RCC 7860 (cell line): Measurements from ENCODE around the gene WASF2.
A peak's percentile ranks its signal among the peaks of the same experiment; 100 is the strongest.
"Not testable (repeated sequence)": the region's sequence is repeated elsewhere in the genome, so short reads cannot be mapped to it uniquely, and the experiment has no call there.

ENCODE experiments used
- DNase-seq: peaks from one replicate; pipeline ENCODE4 v3.0.0-alpha.2; 2015; ENCODE audit warnings: low spot score
- FAIRE-seq: peaks from 2 replicates; lab custom pipeline; 2012; peaks lifted over from hg19 to GRCh38; lab: Jason Lieb, UNC

WASF2 gene

DNA sequence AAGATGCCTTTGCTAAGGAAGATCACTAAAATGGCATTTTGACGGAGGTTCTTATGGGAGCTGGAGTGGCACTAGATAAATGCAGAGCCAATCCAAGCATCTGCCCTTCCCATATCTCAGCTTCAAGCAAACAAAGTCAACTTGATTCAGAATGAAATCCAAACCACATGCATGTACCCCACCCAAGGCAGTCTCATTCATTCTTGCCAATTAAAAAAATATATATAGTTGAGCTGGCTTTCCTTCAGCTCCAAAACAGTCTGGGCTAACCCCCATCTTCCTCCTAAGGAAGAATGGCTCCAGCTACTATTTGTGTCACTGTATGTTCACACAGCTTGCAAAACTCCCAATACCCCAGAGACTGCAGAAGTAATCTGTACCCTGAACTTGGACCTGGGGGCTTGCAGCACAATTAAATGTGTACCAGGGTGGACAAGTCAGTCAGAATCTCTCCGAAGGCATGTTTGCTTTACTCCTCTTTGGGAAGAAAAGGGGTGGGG, 62.1 kb downstream of the WASF2 start:
- DNase-seq (no peak), FAIRE-seq (no peak)

DNA sequence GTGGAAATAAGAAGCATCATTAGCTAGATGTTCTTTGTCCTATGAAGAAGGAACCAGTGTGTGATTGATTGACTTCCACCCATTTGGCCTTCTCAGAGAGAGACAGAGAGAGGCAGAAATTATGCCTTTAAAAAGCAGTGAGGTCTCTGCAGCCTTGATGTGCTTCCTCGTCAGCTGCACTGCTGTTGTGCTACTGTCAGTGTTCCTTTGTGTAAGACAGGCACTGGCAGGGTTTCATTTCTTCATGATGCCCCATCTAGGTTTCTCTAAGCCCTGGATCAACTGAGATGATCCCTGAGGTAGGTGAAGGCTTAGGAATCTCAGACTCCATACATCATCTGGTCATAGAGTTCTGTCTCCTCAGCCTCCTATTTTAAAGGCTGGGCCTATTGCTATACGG, 62.6 kb downstream of the WASF2 start:
- FAIRE-seq (no peak), DNase-seq (no peak)

GRCh38 chr1:27423709-27424108, 66.3 kb downstream of the WASF2 start:
- DNase-seq (no peak), FAIRE-seq (no peak)

DNA sequence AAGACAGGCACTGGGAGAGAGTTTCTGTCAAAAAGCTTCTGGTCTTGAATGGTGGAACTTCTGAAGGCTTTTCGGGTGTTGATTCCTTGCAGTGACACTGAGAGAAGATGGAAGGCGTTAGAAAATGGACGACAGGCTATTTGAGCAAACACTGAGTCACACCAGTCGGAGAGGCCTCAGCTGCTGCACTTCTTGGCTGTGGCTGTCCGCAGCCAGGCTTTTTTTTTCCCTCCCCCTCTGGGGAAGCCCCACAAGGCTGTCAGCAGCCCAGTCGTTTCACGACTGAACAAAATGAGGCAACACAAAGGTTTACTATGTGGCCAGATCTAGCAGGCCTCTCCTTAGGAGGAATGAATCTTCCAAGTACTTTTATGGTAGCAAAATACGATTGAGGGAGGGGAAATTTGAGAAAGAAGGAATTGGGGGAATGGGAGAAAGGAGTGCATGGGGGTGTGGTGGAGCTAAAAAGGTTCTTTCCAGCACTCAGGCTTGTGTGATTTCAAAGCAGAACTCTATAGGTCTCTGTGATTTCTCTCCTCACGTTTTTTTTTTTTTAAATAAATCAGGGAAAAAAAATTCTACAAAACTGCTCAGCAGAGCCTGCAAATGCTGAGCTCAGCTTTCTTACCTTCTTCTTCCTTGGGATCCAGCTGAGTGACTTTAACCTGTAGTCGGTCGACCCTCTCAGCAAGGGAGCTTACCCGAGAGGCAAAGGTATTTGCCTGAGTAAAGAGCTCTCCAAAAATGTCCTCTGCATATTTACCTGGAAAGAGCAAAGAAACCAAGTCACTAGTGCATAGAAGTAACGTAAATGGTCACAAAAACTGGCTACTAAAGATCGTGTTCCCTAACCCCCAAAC, 71.4 kb downstream of the WASF2 start:
- peak; percentile 86 for DNase-seq
- FAIRE-seq, result peak; percentile 91

DNA sequence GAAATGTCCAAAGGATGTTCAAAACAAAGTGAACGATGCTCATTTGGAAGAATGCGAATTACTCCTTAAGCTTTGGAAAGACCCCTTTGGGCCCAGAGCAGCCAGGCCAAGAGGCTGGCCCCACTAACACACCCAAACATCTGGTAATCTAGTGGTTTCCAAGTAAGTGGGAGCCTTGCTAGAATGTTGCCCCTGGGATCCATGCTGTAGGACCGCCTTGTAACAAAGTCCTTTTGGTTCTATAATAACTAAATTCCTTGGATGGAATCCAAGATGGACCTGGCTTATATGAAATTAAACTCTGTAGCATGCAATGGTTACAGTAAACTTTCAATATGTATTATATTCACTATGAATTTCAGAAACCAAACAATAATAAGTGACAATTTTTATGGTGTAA, 72.3 kb downstream of the WASF2 start:
- DNase-seq, result no peak
- FAIRE-seq, result no peak

DNA sequence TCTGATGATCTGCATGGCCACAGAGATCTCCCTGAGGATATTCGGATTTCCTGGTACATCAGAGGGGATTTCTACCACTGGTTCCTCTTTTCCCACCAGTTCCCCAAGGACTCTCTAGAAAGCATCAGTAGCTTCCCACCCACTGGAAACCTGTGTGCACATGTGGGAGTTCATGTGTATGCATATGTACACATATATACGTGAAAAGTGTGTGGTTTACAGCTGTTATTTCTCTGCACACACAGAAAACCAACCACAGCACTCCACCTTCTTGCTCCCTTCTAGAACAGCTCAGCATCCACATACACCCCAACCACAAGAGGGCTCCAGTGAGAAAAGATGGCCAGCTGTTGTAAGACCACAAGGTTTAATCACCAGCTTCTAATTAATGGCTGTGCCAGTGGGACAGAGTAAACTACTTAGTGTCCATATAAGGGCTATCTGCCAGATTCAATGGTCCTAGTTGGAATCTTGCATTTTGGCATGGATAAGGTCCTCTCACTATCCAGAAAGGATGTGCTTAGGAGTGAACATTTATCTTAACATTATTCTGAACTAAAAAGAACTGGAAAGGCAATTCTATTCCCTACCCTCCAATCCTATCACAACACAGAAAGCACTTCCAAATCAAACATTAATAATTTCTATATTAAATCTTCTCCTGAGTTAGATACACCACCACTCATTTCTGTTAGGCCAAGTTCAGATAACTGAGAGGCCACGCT, 73.4 kb downstream of the WASF2 start:
- FAIRE-seq, result no peak
- peak; percentile 32 for DNase-seq

- DNase-seq, result no peak
- no peak for FAIRE-seq
These were observed 75.9 kb downstream of the WASF2 start for GRCh38 chr1:27414091-27414490.

DNA sequence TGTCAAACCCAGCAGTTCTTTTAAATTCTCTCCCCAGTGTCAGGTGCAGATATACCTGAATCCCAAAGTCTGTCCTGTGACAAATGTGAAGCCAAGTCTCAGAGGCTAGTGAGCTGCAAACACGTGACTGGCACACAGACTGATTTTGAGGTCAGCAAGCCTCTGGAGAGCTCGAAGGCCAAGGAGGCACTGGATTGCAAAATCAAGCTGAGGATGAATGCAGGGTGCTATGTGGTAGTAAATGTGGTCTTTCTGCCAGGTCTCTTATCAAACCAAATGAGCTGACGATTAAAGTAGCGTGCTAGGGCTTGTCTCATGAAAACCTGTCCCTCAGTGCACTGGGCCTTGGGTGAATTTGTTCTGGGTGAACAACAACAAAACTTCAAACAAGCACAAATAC, 77.0 kb downstream of the WASF2 start:
- FAIRE-seq (no peak), DNase-seq (no peak)

- FAIRE-seq (no peak), DNase-seq (no peak)
These were observed 77.5 kb downstream of the WASF2 start for GRCh38 chr1:27412502-27412901.

DNA sequence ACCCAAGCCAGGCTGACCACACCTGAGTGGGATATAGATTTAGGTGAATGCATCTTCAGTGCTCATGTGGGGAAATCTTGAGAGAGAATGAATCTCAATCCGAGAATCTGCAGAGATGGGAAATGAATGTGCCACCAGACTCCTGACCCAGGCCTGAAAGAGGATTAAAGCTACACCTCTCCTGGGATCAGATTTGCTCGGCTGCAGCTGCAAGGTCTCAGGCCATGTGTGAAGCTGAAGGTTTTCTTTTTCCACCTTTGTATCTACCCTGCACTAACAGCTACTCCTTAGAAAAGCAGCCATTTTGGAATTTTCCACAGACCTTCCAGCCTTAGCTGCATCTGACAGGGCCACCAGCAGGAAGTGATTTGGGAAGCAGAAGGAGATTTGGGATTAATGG, 79.3 kb downstream of the WASF2 start:
- FAIRE-seq (no peak), DNase-seq (no peak)

DNA sequence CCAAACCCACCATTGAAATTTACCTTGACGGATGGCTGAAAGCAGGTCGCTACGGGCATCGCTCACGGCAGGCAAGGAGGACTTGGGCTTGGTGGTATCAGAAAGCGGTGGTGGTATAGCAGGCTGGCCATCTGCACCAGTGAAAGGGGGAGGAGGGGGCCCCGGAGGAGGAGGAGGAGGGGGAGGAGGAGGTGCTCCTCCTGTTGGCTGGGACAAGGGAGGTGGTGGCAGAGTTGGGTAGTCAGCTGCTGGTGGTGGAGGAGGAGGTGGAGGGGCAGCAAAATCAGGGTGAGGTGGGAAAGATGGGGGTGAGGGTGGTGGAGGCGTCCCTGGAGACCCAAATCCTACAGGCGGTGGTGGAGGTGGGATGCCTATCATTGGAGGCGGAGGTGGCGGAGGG, 80.3 kb downstream of the WASF2 start:
- DNase-seq (no peak), FAIRE-seq (no peak)

- no peak for FAIRE-seq
- no peak for DNase-seq
These were observed 81.8 kb downstream of the WASF2 start for GRCh38 chr1:27408151-27408550.

GRCh38 chr1:27406791-27407190, 83.2 kb downstream of the WASF2 start:
- not testable (repeated sequence) for FAIRE-seq

DNA sequence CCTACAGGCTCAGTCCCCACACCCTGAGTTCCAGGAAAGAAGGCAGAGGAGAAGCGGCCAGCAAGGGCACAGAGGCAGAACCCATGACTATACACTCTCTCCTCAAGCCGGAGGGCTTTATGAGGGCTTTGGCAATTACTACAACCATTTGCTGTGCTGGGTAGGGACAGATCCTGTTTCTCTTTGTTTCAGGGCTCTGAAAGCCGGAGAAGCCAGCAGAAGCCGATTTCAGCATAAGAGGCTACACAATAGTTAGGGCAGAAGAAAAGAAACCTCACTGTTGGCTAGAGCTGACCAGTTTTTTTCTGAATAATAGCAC, 83.6 kb downstream of the WASF2 start:
- DNase-seq (no peak), FAIRE-seq (no peak)

More at GRCh38 chr1:27406791-27407190, 83.2 kb downstream of the WASF2 start:
- not testable (repeated sequence) for DNase-seq

DNA sequence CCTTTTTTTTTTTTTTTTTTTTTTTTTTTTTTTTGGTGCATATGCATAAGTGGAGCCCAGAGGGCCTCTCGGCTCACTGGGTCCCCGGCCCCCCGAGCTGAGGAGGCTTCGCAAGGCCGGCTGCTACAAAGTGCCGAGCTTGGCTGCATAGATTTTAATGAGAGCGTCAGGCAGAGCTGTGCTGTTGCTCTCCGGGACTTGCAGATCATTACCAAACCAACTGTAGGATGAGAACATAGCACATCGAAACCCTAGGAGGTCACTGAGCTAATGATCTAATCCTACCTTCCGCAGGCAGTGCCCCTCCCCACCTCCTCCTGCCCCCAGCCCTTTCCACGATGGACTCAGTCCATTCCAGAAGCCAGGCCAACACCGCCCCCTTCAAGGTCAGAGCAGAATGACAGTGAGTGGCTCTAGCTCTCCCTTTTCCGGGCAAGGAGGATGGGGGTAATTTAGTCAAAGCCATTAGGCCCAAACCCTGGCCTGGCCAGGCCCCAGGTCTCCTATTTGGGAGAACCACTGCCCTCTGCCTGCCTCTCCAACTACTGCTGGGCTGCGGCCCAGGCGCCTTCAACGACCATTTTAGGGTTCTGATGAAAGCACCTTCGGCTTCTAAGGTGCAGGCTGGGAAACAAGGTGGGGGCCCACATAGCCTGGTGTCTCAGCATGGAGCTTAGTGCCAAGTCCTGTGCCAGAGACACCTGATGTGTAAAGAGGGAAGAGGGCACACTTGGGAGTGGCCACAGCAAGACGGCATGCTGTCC, 84.2 kb downstream of the WASF2 start:
- FAIRE-seq, result not testable (repeated sequence)

DNA sequence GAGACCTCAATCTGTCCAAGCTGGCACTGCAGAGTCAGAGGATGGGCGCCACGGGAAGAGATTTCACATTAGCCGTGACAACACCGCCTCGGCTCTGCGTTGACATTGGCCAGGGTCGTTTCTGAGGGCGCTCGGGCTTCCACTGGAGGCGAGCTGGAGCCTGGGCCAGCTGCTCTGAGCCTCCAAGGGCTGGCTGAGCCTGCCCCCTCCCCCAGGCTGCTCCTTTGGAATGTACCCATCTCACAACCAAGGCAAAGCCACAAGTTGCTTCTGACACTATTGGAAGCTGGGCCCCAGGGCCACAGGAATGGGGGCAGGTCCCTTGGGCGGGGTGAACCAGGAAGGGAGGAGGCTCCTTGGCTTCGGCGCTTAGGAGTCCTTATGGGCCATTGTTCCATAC, 84.9 kb downstream of the WASF2 start:
- no peak for FAIRE-seq

More for the DNA sequence above, 84.2 kb downstream of the WASF2 start:
- not testable (repeated sequence) for DNase-seq

DNA sequence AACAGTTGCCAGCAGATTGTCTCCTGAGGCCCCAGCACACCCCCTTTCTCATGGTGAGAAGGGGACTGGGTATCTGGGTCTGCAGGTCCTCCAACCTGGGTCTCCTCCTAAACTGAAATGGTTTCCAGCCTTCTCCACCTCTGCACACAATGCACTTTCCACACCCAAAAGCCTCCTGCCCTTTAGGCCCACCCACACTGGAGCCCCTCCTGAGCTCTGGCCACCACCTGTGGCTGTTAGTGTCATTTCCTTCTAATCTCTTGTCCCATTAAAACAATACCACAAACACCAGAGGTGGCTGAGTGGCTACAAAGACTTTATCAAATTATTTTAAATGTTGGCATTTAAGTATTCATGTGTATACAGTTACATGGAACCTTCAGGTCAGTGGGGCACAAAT, 86.0 kb downstream of the WASF2 start:
- FAIRE-seq, result no peak

More for the DNA sequence above, 84.9 kb downstream of the WASF2 start:
- no peak for DNase-seq

GRCh38 chr1:27403065-27403726, 86.8 kb downstream of the WASF2 start:
- FAIRE-seq (no peak), DNase-seq (no peak)

More for the DNA sequence above, 86.0 kb downstream of the WASF2 start:
- DNase-seq, result no peak

DNA sequence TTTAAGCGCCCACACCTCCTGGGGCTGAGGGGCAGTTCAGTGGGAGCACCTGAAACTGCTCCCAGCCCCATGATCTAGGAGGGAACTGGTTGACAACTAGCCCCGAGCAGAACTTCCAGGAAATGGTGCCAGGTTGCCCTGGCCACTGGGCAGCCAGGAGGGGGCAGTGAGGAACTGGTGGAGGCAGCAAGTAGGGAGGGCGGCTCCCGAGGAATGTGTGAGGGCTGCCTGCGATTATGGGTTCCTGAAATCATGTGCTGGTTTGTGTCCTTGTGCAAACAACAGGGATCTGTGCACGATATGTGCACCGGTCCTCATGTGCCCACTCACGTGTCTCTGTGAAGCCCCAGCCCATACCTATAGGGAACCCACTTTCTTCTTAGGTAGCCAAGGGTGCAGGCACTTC, 87.6 kb downstream of the WASF2 start:
- FAIRE-seq, result no peak

DNA sequence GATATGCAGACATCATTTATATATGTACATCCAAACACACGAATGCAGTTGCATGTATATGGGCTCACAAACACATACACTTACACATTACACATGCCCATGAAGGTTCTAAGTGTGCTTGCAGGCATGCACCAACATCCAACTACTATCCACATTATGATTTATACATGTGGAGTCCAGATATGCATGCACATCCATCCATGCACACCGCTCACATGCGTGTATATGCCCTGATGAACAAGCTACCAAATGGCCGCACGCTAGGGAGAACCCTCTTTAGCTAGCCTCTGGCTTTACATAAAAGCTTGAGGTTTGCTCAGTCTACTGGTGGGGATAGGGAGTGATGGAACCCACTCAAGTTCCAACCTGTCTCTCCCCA, 89.0 kb downstream of the WASF2 start:
- FAIRE-seq (no peak), DNase-seq (no peak)

More for the DNA sequence above, 87.6 kb downstream of the WASF2 start:
- peak; percentile 30 for DNase-seq
